ENCODE measurements around the gene SERPINI1.

SERPINI1 gene

DNA sequence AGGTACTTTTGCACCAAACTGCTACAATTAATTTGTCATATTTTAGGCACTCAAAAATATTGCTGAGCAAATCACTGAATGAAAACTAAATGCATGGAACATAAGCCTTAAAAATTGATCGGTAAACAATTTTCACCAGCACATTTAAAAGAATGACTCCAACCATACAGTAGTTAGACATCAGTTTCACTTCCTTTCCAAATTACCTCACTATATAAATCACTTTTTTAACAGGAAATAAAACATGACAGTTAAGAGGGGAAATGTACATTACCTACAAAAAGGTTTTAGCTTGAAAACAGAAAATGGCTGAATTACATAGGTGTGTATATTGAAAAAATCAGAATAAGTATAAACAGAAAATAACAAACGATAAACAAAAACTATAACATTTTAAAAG is 108.4 kb downstream of the SERPINI1 start:
- Histone ChIP-seq H3K9me3 (no peaks in the 10 kb centered on the region), H3K4me3 (no peak overlapping the region), H3K27me3 (no peaks in the 10 kb centered on the region), H3K4me1 (no peaks in the 10 kb centered on the region), H3K36me3 (no peaks in the 10 kb centered on the region), H3K27ac (no peak overlapping the region)
- TF ChIP-seq, protein P1, sequence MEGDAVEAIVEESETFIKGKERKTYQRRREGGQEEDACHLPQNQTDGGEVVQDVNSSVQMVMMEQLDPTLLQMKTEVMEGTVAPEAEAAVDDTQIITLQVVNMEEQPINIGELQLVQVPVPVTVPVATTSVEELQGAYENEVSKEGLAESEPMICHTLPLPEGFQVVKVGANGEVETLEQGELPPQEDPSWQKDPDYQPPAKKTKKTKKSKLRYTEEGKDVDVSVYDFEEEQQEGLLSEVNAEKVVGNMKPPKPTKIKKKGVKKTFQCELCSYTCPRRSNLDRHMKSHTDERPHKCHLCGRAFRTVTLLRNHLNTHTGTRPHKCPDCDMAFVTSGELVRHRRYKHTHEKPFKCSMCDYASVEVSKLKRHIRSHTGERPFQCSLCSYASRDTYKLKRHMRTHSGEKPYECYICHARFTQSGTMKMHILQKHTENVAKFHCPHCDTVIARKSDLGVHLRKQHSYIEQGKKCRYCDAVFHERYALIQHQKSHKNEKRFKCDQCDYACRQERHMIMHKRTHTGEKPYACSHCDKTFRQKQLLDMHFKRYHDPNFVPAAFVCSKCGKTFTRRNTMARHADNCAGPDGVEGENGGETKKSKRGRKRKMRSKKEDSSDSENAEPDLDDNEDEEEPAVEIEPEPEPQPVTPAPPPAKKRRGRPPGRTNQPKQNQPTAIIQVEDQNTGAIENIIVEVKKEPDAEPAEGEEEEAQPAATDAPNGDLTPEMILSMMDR (IDR thresholded peaks at IDR 0.05): no peak
- no peak for DNase-seq
- intact Hi-C loops (cut with DNase I; ENCODE audit: low total_unique reads): no loop called here

DNA sequence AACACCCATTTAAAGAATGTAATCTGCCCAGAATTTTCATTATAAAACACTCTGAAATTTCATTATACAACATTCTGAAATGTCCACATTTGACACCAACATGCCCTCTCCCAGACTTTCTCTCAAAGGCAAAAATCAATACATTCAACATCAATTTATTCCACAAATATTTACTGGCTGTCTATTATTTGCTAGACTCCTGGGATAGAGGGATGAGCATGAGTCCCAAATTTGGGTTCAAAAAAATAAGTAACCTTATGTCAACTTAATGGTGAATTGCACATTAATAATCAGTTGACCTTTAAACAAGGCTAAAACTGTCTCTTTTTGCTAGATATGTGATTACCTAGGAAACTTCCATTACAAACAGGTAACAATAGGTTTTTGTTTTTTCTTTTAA is 109.0 kb downstream of the SERPINI1 start:
- no peaks in the 10 kb centered on the region for H3K36me3 ChIP-seq
- TF ChIP-seq, protein P1 (IDR thresholded peaks at IDR 0.05): no peak
- H3K27ac ChIP-seq: no peak overlapping the region
- H3K27me3 ChIP-seq: no peaks in the 10 kb centered on the region
- intact Hi-C loops (cut with DNase I; ENCODE audit: low total_unique reads): no loop called here
- DNase-seq: no peak
- H3K9me3 ChIP-seq: no peaks in the 10 kb centered on the region
- no peaks in the 10 kb centered on the region for H3K4me1 ChIP-seq
- H3K4me3 ChIP-seq: no peak overlapping the region

DNA sequence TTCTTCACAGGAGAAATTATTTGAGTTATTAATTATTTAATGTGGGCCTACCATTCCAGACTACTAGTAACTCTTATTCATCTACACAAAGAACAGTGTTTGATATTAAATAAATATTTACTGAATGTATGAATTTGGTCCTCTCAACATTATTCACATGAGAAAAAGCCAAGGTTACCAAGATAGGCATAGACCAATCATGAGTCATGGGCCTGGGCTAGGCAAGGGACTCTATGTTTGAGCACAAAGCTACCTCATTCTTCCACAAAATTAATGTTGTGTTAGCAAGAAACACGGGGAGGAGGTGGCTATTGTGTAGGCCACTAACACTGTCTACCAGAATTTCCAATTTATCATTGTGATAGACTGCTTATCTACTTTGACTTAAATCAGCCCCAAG is 115.7 kb downstream of the SERPINI1 start:
- intact Hi-C loops (cut with DNase I; ENCODE audit: low total_unique reads): no loop called here
- H3K27ac ChIP-seq: no peak overlapping the region

DNA sequence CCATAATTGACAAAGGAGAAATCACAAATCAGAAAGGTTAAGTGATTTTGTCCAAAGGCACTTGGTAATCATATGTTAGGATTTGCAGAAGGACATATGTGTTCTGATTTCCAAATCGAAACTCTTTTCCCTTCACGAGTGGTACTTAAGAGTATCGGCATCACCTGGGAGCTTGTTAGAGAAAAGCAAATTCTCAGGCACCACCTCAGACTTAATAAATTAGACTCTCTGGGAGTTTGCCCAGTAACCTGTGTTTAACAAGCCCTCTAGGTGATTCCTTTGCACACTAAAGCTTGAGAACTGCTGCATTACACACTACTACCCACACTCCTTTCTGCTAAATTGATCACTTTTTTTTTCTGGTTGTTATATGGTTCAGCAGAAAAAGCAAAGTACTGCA is 116.2 kb downstream of the SERPINI1 start:
- Histone ChIP-seq H3K4me1 (peaks cover 0 to 16% (median 5%) of the 10 kb centered on the region in 4 donors), H3K36me3 (no peaks in the 10 kb centered on the region), H3K27me3 (no peaks in the 10 kb centered on the region), H3K9me3 (no peaks in the 10 kb centered on the region), H3K4me3 (no peak overlapping the region), H3K27ac (no peak overlapping the region)
- intact Hi-C loops (cut with DNase I; ENCODE audit: low total_unique reads): no loop called here
- DNase-seq: no peak
- TF ChIP-seq, protein P1 (IDR thresholded peaks at IDR 0.05): no peak

More for the DNA sequence above, 115.7 kb downstream of the SERPINI1 start:
- Histone ChIP-seq H3K4me3 (no peak overlapping the region), H3K4me1 (peaks cover 0 to 16% (median 5%) of the 10 kb centered on the region in 4 donors), H3K36me3 (no peaks in the 10 kb centered on the region), H3K27me3 (no peaks in the 10 kb centered on the region), H3K9me3 (no peaks in the 10 kb centered on the region)
- TF ChIP-seq, protein P1 (IDR thresholded peaks at IDR 0.05): no peak
- DNase-seq: no peak

DNA sequence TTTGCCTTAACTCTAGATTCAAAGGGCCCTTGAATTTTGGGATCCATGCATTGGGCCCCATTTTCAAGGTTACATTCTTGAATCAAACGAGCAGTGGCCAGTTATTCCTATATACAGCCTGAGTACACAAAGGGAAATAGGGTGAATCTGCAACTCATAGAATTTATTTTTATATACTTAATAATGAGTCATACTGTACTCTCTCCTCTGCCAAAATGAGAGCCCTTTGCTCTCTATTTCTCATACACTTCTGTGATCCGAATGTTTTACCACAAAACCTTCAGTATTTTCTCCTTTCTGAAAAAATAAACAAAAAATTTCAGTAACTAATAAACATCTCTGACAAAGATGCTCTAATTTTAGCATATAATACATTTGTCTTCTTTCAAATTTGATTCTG is 116.7 kb downstream of the SERPINI1 start:
- no peaks in the 10 kb centered on the region for H3K27me3 ChIP-seq
- peaks cover 0 to 16% (median 5%) of the 10 kb centered on the region in 4 donors for H3K4me1 ChIP-seq
- no peak overlapping the region for H3K4me3 ChIP-seq
- no peak for DNase-seq
- intact Hi-C loops (cut with DNase I; ENCODE audit: low total_unique reads): no loop called here
- H3K27ac ChIP-seq: peak overlapping the region; percentile 16 to 41
- TF ChIP-seq, protein P1 (IDR thresholded peaks at IDR 0.05): no peak
- H3K36me3 ChIP-seq: no peaks in the 10 kb centered on the region
- H3K9me3 ChIP-seq: no peaks in the 10 kb centered on the region

DNA sequence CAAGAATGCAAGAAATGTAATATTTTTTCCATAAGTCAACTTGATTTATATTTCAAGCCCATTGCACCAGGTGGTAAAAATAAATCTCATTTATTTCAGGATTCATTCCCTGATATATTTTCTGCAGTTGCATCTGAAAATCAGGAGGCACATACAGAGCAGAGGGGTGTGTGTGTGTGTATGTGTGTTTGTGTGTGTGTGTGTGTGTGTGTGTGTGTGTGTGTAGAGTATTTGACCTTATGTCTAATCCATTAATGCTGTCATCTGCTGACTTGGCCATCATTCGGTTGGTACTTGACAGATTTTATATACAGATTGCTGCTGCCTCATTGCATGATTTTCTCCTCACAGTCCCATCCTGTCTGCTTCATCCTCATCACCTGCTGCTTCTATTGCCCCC is 118.5 kb downstream of the SERPINI1 start:
- no peak for DNase-seq
- intact Hi-C loops (cut with DNase I; ENCODE audit: low total_unique reads): no loop called here
- no peaks in the 10 kb centered on the region for H3K9me3 ChIP-seq
- H3K27ac ChIP-seq: no peak overlapping the region
- H3K27me3 ChIP-seq: no peaks in the 10 kb centered on the region
- H3K36me3 ChIP-seq: no peaks in the 10 kb centered on the region
- peaks cover 0 to 16% (median 5%) of the 10 kb centered on the region in 4 donors for H3K4me1 ChIP-seq
- H3K4me3 ChIP-seq: no peak overlapping the region
- TF ChIP-seq, protein P1 (IDR thresholded peaks at IDR 0.05): no peak
